Astrocyte (in vitro differentiated cells and primary cell): ENCODE data around the gene NAMPT. TPM values are rescaled to one million over a fixed set of nuclear protein-coding genes. Genes with fewer than 3 reads are reported as not detected.

Source experiments
- DNase-seq: peaks from one replicate; pipeline ENCODE4 v3.0.0-alpha.2; 2010; ENCODE audit warnings: low read depth
- FAIRE-seq: peaks from 2 replicates; lab custom pipeline; 2011; peaks lifted over from hg19 to GRCh38; lab: Jason Lieb, UNC
- H2AFZ ChIP-seq: 2 replicates; pipeline ENCODE4 v1.6.0; 2012; ENCODE audit warnings: low read depth, low read length, inconsistent platforms
- H3K27ac ChIP-seq: 2 replicates; pipeline ENCODE4 v1.5.1; 2011; ENCODE audit warnings: low read depth, low read length, inconsistent platforms
- H3K27me3 ChIP-seq: 2 replicates; pipeline ENCODE4 v1.6.0; 2011; ENCODE audit warnings: low read length, inconsistent platforms; ENCODE audit not compliant: insufficient read depth
- H3K36me3 ChIP-seq: 2 replicates; pipeline ENCODE4 v1.5.1; 2011; ENCODE audit warnings: low read length, inconsistent platforms; ENCODE audit not compliant: insufficient read depth
- H3K4me1 ChIP-seq: 2 replicates; pipeline ENCODE4 v1.5.1; 2011; ENCODE audit warnings: low read length, inconsistent platforms; ENCODE audit not compliant: insufficient read depth
- H3K4me2 ChIP-seq: 2 replicates; pipeline ENCODE4 v1.6.0; 2012; ENCODE audit warnings: low read length, inconsistent platforms
- H3K4me3 ChIP-seq: 2 replicates; pipeline ENCODE4 v1.5.1; 2011; ENCODE audit warnings: low read depth, mild to moderate bottlenecking, low read length, inconsistent platforms; ENCODE audit not compliant: insufficient read depth
- H3K79me2 ChIP-seq: 2 replicates; pipeline ENCODE4 v1.6.0; 2012; ENCODE audit warnings: mild to moderate bottlenecking, low read length, inconsistent platforms; ENCODE audit not compliant: insufficient read depth
- H3K9ac ChIP-seq: 2 replicates; pipeline ENCODE4 v1.6.0; 2012; ENCODE audit warnings: mild to moderate bottlenecking, low read length, inconsistent platforms
- H3K9me3 ChIP-seq: 2 replicates; pipeline ENCODE4 v1.5.1; 2012; ENCODE audit warnings: low read depth, mild to moderate bottlenecking, low read length, inconsistent platforms; ENCODE audit not compliant: insufficient read depth
- H4K20me1 ChIP-seq: 2 replicates; pipeline ENCODE4 v1.6.0; 2012; ENCODE audit warnings: low read length, inconsistent platforms; ENCODE audit not compliant: insufficient read depth
- H3K27ac Mint-ChIP-seq: one replicate; pipeline ENCODE4 v1.8.0; 2021; ENCODE audit warnings: mild to moderate bottlenecking, mixed read lengths; ENCODE audit not compliant: unreplicated experiment
- H3K27me3 Mint-ChIP-seq: one replicate; pipeline ENCODE4 v1.8.0; 2021; ENCODE audit warnings: low read depth, mixed read lengths; ENCODE audit not compliant: unreplicated experiment
- H3K36me3 Mint-ChIP-seq: one replicate; pipeline ENCODE4 v1.8.0; 2021; ENCODE audit warnings: low read depth, mixed read lengths; ENCODE audit not compliant: unreplicated experiment
- H3K4me1 Mint-ChIP-seq: one replicate; pipeline ENCODE4 v1.8.0; 2021; ENCODE audit warnings: low read depth, mixed read lengths; ENCODE audit not compliant: unreplicated experiment
- H3K4me3 Mint-ChIP-seq: one replicate; pipeline ENCODE4 v1.8.0; 2021; ENCODE audit warnings: mild to moderate bottlenecking, moderate library complexity, mixed read lengths; ENCODE audit not compliant: unreplicated experiment
- H3K9me3 Mint-ChIP-seq: one replicate; pipeline ENCODE4 v1.8.0; 2021; ENCODE audit warnings: mild to moderate bottlenecking, mixed read lengths; ENCODE audit not compliant: unreplicated experiment
- EZH2 ChIP-seq: IDR thresholded peaks from 2 replicates; pipeline ENCODE4 v1.6.1; 2012; ENCODE audit warnings: mild to moderate bottlenecking, low read length, inconsistent platforms; ENCODE audit not compliant: insufficient read depth
- total RNA-seq: library from RNA; stranded (reverse); gene quantifications from 2 replicates; pipeline ENCODE4 v1.2.1, GENCODE V29; 2021
- TF ChIP-seq, protein P1 (sequence below): IDR thresholded peaks from 2 replicates; pipeline ENCODE4 v1.5.1; 2011; ENCODE audit warnings: low read depth, mild to moderate bottlenecking, inconsistent platforms, low read length, moderate library complexity; ENCODE audit not compliant: insufficient read depth

Gene NAMPT
- total RNA-seq, 1 donor from 2014 or later = 52.1 TPM

DNA sequence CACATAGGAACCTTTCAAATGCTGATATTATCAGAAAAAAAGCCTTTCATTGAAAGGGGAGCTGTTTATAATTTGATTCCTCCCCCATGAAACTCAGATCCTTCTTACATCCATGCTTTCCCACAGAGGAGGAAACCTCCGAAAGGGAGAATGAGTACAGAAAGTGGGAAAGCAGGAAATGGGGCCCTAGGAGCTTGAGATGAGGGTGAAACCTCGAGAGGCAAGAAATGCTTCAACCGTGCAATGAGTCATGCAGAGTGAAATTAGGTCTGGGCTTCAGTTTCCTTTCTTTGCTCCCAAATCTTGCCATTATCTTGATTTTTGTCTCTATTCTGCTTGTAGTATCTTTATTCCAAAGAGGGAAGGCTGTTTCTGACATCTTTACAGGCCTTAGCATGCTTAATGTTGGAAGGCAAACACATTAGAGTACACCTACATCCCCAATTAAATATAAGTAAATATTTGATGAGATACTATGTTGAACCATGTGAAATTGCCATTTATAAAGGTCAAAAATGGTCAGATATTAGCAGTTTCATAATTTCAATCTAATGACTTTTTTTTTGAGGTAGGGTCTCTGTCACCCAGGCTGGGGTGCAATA lies 79.1 kb downstream of the NAMPT start:
- H3K36me3 Mint-ChIP-seq = peaks cover 2% of the 10 kb centered on the region
- Histone ChIP-seq H3K27me3 (no peaks in the 10 kb centered on the region), H3K36me3 (no peaks in the 10 kb centered on the region), H3K27ac (no peak overlapping the region), H3K9ac (no peak overlapping the region), H3K79me2 (no peaks in the 10 kb centered on the region), H3K9me3 (no peaks in the 10 kb centered on the region), H3K4me3 (no peak overlapping the region), H3K4me1 (no peaks in the 10 kb centered on the region), H4K20me1 (no peaks in the 10 kb centered on the region), H3K4me2 (no peak overlapping the region), H2AFZ (peak overlapping the region; percentile 32)
- TF ChIP-seq, protein P1, sequence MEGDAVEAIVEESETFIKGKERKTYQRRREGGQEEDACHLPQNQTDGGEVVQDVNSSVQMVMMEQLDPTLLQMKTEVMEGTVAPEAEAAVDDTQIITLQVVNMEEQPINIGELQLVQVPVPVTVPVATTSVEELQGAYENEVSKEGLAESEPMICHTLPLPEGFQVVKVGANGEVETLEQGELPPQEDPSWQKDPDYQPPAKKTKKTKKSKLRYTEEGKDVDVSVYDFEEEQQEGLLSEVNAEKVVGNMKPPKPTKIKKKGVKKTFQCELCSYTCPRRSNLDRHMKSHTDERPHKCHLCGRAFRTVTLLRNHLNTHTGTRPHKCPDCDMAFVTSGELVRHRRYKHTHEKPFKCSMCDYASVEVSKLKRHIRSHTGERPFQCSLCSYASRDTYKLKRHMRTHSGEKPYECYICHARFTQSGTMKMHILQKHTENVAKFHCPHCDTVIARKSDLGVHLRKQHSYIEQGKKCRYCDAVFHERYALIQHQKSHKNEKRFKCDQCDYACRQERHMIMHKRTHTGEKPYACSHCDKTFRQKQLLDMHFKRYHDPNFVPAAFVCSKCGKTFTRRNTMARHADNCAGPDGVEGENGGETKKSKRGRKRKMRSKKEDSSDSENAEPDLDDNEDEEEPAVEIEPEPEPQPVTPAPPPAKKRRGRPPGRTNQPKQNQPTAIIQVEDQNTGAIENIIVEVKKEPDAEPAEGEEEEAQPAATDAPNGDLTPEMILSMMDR = no peak
- TF ChIP-seq EZH2 = no peak
- peaks cover 4% of the 10 kb centered on the region for H3K4me1 Mint-ChIP-seq
- DNase-seq = peak; percentile 13
- no peak overlapping the region for H3K27ac Mint-ChIP-seq
- H3K9me3 Mint-ChIP-seq = peaks cover 6% of the 10 kb centered on the region
- no peak overlapping the region for H3K4me3 Mint-ChIP-seq
- no peak for FAIRE-seq
- H3K27me3 Mint-ChIP-seq = no peaks in the 10 kb centered on the region

DNA sequence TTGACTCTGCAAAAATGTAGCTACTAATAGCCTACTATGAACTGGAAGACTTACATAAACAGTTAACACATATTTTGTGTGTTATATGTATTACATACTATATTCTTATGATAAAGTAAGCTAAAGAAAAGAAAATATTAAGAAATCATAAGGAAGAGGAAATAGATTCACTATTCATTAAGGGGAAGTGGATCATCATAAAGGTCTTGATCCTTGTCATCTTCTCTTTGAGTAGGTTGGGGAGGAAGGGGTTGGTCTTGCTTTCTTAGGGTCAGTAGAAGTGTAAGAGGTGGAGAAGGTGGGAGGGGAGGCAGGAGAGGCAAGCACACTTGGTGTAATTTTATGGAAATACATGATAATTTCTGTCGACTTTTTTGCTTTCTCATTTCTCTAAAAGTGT lies 81.3 kb downstream of the NAMPT start:
- H3K27me3 Mint-ChIP-seq = no peaks in the 10 kb centered on the region
- Histone ChIP-seq H3K4me1 (no peaks in the 10 kb centered on the region), H3K27ac (no peak overlapping the region), H3K27me3 (no peaks in the 10 kb centered on the region), H3K4me3 (no peak overlapping the region), H3K79me2 (no peaks in the 10 kb centered on the region), H3K36me3 (no peaks in the 10 kb centered on the region), H3K9ac (no peak overlapping the region), H4K20me1 (no peaks in the 10 kb centered on the region), H3K9me3 (no peaks in the 10 kb centered on the region), H2AFZ (no peak overlapping the region), H3K4me2 (no peak overlapping the region)
- H3K4me3 Mint-ChIP-seq = no peak overlapping the region
- DNase-seq = no peak
- H3K27ac Mint-ChIP-seq = no peak overlapping the region
- no peak for TF ChIP-seq EZH2
- TF ChIP-seq, protein P1 = no peak
- peaks cover 4% of the 10 kb centered on the region for H3K4me1 Mint-ChIP-seq
- H3K9me3 Mint-ChIP-seq = peaks cover 2% of the 10 kb centered on the region
- H3K36me3 Mint-ChIP-seq = no peaks in the 10 kb centered on the region
- FAIRE-seq = no peak

DNA sequence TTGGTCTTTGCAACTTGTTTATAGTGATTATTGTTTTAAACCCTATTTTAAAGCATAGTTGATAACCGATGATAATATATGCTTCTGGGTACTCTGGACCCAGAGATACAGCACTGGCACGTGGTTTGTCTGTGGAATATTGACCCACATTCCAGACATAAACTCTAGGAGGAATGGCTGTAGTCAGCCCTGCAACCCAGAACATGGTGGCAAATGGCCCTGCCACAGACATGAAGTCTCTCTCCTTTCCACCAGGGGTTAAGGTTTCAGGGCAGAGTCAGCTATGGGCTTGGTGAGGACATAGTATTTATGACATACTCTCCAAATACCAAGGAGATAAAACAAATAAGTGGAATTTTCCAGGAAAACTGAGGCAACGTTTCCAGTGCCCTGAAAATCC lies 83.6 kb downstream of the NAMPT start:
- no peak overlapping the region for H2AFZ ChIP-seq
- no peak for DNase-seq
- no peak overlapping the region for H3K4me3 ChIP-seq
- Mint-ChIP-seq H3K27ac (no peak overlapping the region), H3K4me3 (no peak overlapping the region), H3K36me3 (no peaks in the 10 kb centered on the region), H3K4me1 (peaks cover 4% of the 10 kb centered on the region), H3K9me3 (no peaks in the 10 kb centered on the region), H3K27me3 (no peaks in the 10 kb centered on the region)
- H3K4me2 ChIP-seq = no peak overlapping the region
- no peaks in the 10 kb centered on the region for H3K9me3 ChIP-seq
- no peaks in the 10 kb centered on the region for H3K4me1 ChIP-seq
- no peak overlapping the region for H3K9ac ChIP-seq
- TF ChIP-seq, protein P1 = no peak
- H3K27me3 ChIP-seq = no peaks in the 10 kb centered on the region
- no peak for FAIRE-seq
- no peaks in the 10 kb centered on the region for H4K20me1 ChIP-seq
- H3K36me3 ChIP-seq = no peaks in the 10 kb centered on the region
- H3K27ac ChIP-seq = no peak overlapping the region
- no peaks in the 10 kb centered on the region for H3K79me2 ChIP-seq
